Mesothelial cell of epicardium (in vitro differentiated cells): Measurements from ENCODE around the gene SLC8A3. TPM values are rescaled to one million over a fixed set of nuclear protein-coding genes. Genes with fewer than 3 reads are reported as not detected.

Source experiments
- DNase-seq, 2 experiments: peaks; one replicate each; pipeline ENCODE4 v3.0.0; 2021; ENCODE audit warnings: low spot score in 2 of 2; ENCODE audit not compliant: unreplicated experiment in 2 of 2
- H3K27ac Mint-ChIP-seq: 2 replicates; pipeline ENCODE4 v1.8.0; 2021; ENCODE audit warnings: mixed read lengths
- H3K27me3 Mint-ChIP-seq: 2 replicates; pipeline ENCODE4 v1.8.0; 2021; ENCODE audit warnings: low read depth, mixed read lengths
- H3K36me3 Mint-ChIP-seq: 2 replicates; pipeline ENCODE4 v1.8.0; 2021; ENCODE audit warnings: mixed read lengths
- H3K4me1 Mint-ChIP-seq: 2 replicates; pipeline ENCODE4 v1.8.0; 2021; ENCODE audit warnings: mixed read lengths
- H3K4me3 Mint-ChIP-seq: 2 replicates; pipeline ENCODE4 v1.8.0; 2021; ENCODE audit warnings: mild to moderate bottlenecking, moderate library complexity, mixed read lengths
- H3K9me3 Mint-ChIP-seq: 2 replicates; pipeline ENCODE4 v1.8.0; 2021; ENCODE audit warnings: mixed read lengths
- CTCF ChIP-seq: fragments of 200-600 bp; sonication (generic); IDR thresholded peaks from one replicate; pipeline ENCODE4 v1.5.0; 2021; ENCODE audit warnings: antibody characterized with exemption; ENCODE audit not compliant: unreplicated experiment
- total RNA-seq: library from RNA; stranded (reverse); gene quantifications from 3 replicates; pipeline ENCODE4 v1.2.1, GENCODE V29; 2021

The SLC8A3 gene
- total RNA-seq, 1 donor from 2014 or later, result 0.27 TPM

GRCh38 chr14:70213721-70214282 lies 25.1 kb upstream of the SLC8A3 start:
- Mint-ChIP-seq H3K27me3 (peaks cover 29% of the 10 kb centered on the region), H3K27ac (no peak overlapping the region), H3K4me1 (no peaks in the 10 kb centered on the region), H3K4me3 (no peak overlapping the region), H3K9me3 (peaks cover 4% of the 10 kb centered on the region), H3K36me3 (no peaks in the 10 kb centered on the region)
- no peak for DNase-seq
- TF ChIP-seq CTCF, result no peak

DNA sequence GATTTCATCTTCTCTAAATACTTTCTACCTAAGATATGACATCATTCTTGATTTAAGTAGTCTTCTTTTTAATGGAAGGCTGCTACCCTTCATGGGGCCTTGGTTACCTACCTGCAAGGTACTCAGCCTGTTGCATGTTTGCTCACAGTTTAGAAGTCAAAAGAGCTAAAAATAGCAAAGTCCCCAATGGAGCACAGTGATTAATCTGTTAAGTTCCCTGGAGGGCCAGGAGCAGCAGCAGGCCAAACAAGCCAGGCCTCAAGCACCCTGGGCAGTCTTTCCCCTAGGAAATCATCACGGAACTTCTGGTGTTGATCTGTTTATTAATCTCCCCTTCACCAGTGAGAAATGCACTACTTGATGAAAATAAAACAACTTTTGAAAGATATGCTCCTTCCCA lies 24.0 kb upstream of the SLC8A3 start:
- Mint-ChIP-seq H3K27ac (no peak overlapping the region), H3K9me3 (peaks cover 4% of the 10 kb centered on the region), H3K27me3 (peaks cover 27% of the 10 kb centered on the region), H3K4me3 (no peak overlapping the region), H3K36me3 (no peaks in the 10 kb centered on the region), H3K4me1 (no peaks in the 10 kb centered on the region)
- TF ChIP-seq CTCF, result no peak
- no peak for DNase-seq

DNA sequence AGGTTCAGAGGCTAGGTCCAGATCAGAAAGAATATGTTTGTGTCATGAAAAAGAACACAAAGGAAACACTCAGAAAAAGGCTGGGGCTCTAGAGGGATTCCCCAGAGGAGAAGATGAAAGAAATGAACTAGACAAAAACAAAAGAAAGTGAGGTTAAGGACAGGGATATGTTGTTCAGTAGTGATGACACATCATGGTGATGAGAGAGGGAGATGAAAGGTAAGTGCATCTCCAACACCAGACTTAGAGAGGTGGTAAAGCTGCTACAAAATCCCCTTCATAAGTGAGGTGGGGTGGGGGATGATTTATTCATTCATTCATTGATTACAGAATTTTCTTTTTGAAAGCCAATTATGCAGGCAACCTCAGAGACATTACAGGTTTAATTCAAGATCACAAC lies 19.6 kb upstream of the SLC8A3 start:
- Mint-ChIP-seq H3K4me3 (no peak overlapping the region), H3K27ac (no peak overlapping the region), H3K9me3 (peaks cover 8% of the 10 kb centered on the region), H3K27me3 (peaks cover 31% of the 10 kb centered on the region), H3K36me3 (no peaks in the 10 kb centered on the region), H3K4me1 (no peaks in the 10 kb centered on the region)
- DNase-seq, result no peak
- TF ChIP-seq CTCF, result no peak

- peaks cover 4% of the 10 kb centered on the region for H3K9me3 Mint-ChIP-seq
- H3K27ac Mint-ChIP-seq, result no peak overlapping the region
- H3K36me3 Mint-ChIP-seq, result no peaks in the 10 kb centered on the region
- H3K4me3 Mint-ChIP-seq, result no peak overlapping the region
- DNase-seq, result no peak
- no peak for TF ChIP-seq CTCF
- H3K27me3 Mint-ChIP-seq, result peaks cover 60% of the 10 kb centered on the region
- H3K4me1 Mint-ChIP-seq, result no peaks in the 10 kb centered on the region
Observed at GRCh38 chr14:70203686-70204085, 14.9 kb upstream of the SLC8A3 start.

DNA sequence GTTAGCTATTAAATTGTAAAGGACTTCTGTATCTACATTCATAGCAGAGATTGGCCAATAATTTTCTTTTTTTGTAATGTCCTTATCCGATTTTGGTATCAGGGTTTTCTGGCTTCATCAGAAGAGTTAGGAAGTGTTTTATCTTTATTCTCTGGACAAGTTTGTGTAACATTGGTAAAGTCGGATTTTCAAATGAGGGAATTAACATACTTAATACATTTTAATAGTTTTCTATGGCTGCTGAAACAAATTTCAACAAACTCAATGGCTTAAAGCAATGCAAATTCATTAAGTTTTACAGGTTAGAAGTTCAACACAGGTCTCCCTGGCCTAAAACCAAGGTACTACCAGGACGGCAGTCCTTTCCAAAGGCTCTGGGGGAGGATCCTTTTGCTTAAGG lies 13.2 kb upstream of the SLC8A3 start:
- H3K4me1 Mint-ChIP-seq, result no peaks in the 10 kb centered on the region

More for the DNA sequence above, 13.2 kb upstream of the SLC8A3 start:
- peaks cover 4% of the 10 kb centered on the region for H3K9me3 Mint-ChIP-seq
- no peak overlapping the region for H3K27ac Mint-ChIP-seq
- DNase-seq, result no peak
- no peak overlapping the region for H3K4me3 Mint-ChIP-seq
- H3K27me3 Mint-ChIP-seq, result peaks cover 66% of the 10 kb centered on the region
- H3K36me3 Mint-ChIP-seq, result no peaks in the 10 kb centered on the region
- TF ChIP-seq CTCF, result no peak
